ENCODE data around the gene EEF1AKMT1.

Gene EEF1AKMT1

GRCh38 chr13:20772401-20773131, 1.2 kb downstream of the EEF1AKMT1 start:
- TF ChIP-seq TAF1 (IDR thresholded peaks at IDR 0.05; ENCODE audit: borderline replicate concordance, insufficient read depth, low read length) (no peak), POLR2AphosphoS5 (IDR thresholded peaks at IDR 0.05; ENCODE audit: low read depth, low read length) (no peak), SIN3A (IDR thresholded peaks at IDR 0.05; ENCODE audit: borderline replicate concordance, insufficient read depth, low read length) (no peak), FOXP2 (optimal IDR thresholded peaks at IDR 0.05; ENCODE audit: borderline replicate concordance, extremely low read depth, extremely low read length, insufficient read depth) (no peak)
- TF ChIP-seq, protein P1, sequence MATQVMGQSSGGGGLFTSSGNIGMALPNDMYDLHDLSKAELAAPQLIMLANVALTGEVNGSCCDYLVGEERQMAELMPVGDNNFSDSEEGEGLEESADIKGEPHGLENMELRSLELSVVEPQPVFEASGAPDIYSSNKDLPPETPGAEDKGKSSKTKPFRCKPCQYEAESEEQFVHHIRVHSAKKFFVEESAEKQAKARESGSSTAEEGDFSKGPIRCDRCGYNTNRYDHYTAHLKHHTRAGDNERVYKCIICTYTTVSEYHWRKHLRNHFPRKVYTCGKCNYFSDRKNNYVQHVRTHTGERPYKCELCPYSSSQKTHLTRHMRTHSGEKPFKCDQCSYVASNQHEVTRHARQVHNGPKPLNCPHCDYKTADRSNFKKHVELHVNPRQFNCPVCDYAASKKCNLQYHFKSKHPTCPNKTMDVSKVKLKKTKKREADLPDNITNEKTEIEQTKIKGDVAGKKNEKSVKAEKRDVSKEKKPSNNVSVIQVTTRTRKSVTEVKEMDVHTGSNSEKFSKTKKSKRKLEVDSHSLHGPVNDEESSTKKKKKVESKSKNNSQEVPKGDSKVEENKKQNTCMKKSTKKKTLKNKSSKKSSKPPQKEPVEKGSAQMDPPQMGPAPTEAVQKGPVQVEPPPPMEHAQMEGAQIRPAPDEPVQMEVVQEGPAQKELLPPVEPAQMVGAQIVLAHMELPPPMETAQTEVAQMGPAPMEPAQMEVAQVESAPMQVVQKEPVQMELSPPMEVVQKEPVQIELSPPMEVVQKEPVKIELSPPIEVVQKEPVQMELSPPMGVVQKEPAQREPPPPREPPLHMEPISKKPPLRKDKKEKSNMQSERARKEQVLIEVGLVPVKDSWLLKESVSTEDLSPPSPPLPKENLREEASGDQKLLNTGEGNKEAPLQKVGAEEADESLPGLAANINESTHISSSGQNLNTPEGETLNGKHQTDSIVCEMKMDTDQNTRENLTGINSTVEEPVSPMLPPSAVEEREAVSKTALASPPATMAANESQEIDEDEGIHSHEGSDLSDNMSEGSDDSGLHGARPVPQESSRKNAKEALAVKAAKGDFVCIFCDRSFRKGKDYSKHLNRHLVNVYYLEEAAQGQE (IDR thresholded peaks at IDR 0.05; ENCODE audit: insufficient read depth in 1 of 2, low read depth in 2 of 2, low read length in 2 of 2): no peak

DNA sequence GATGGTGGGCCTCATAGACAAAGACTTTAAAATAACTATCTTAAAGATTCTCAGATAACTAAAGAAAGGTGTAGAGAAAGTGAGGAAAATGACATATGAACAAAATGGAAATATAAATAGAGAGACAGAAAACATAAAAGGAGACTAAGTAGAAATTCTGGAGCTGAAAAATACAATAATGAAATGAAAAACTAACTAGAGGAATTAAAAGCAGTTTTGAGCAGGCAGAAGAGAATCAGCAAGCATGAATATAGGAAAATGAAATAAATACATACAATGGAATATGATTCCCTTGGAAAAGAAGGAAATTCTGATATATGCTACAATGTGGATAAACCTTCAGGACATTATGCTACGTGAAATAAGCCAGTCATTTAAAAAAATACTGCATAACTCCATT, 3.9 kb downstream of the EEF1AKMT1 start:
- TF ChIP-seq, protein P1 (IDR thresholded peaks at IDR 0.05; ENCODE audit: insufficient read depth in 1 of 2, low read depth in 2 of 2, low read length in 2 of 2): no peak
- TF ChIP-seq TAF1 (IDR thresholded peaks at IDR 0.05; ENCODE audit: borderline replicate concordance, insufficient read depth, low read length) (no peak), POLR2AphosphoS5 (IDR thresholded peaks at IDR 0.05; ENCODE audit: low read depth, low read length) (no peak), SIN3A (IDR thresholded peaks at IDR 0.05; ENCODE audit: borderline replicate concordance, insufficient read depth, low read length) (no peak), FOXP2 (optimal IDR thresholded peaks at IDR 0.05; ENCODE audit: borderline replicate concordance, extremely low read depth, extremely low read length, insufficient read depth) (no peak)

- TF ChIP-seq POLR2AphosphoS5 (IDR thresholded peaks at IDR 0.05; ENCODE audit: low read depth, low read length): no peak
- TF ChIP-seq, protein P1 (IDR thresholded peaks at IDR 0.05; ENCODE audit: insufficient read depth in 1 of 2, low read depth in 2 of 2, low read length in 2 of 2): no peak
- no peak for TF ChIP-seq FOXP2 (optimal IDR thresholded peaks at IDR 0.05; ENCODE audit: borderline replicate concordance, extremely low read depth, extremely low read length, insufficient read depth)
- no peak for TF ChIP-seq TAF1 (IDR thresholded peaks at IDR 0.05; ENCODE audit: borderline replicate concordance, insufficient read depth, low read length)
- no peak for TF ChIP-seq SIN3A (IDR thresholded peaks at IDR 0.05; ENCODE audit: borderline replicate concordance, insufficient read depth, low read length)
These were observed 4.7 kb downstream of the EEF1AKMT1 start for GRCh38 chr13:20769091-20769490.

DNA sequence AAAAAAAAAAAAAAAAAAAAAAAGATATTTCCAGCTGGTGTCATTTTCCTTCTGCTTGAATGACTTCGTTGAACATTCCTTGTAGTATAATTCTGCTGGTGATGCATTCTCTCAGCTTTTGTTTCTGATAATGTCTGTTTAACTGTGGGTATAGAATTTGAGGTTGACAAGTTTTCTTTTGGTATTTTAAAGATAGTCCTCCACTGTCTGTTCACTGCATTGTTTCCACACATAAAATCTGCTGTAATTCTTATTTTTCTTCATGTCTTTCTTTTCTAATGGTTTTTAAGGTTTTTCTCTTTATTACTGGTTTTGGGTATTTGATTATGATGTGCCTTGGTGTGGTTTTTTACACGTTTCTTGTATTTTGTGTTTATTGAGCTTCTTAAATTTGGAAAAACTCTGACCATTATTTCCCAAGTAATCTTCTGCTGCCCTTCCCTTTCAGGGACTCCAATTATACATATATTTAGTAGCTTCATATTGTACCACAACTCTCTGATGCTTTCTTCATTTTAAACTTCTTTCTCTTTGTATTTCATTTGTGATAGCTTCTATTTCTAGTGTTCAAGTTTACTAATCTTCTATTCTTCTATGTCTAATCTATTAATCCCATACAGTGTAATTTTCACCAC, 6.3 kb downstream of the EEF1AKMT1 start:
- TF ChIP-seq SIN3A (IDR thresholded peaks at IDR 0.05; ENCODE audit: borderline replicate concordance, insufficient read depth, low read length): no peak
- TF ChIP-seq TAF1 (IDR thresholded peaks at IDR 0.05; ENCODE audit: borderline replicate concordance, insufficient read depth, low read length): no peak
- no peak for TF ChIP-seq FOXP2 (optimal IDR thresholded peaks at IDR 0.05; ENCODE audit: borderline replicate concordance, extremely low read depth, extremely low read length, insufficient read depth)
- TF ChIP-seq POLR2AphosphoS5 (IDR thresholded peaks at IDR 0.05; ENCODE audit: low read depth, low read length): no peak

DNA sequence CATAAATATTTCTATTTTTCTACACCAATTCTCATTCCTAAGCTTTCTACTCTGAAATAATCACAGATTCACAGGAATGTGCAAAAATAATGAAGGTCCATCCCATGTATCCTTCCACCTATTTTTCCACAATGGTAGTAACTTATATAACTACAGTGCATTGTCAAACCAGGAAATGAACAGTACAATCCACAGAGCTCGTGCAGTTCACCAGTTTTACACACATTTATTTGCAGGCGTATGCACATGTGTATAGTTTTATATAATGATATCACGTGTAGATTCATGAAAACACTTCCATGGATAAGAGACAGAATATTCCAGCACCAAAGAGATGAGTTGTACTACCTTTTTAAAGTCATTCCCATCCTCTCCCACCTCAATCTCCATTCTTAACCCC, 12.9 kb downstream of the EEF1AKMT1 start:
- TF ChIP-seq SIN3A (IDR thresholded peaks at IDR 0.05; ENCODE audit: borderline replicate concordance, insufficient read depth, low read length) (no peak), TAF1 (IDR thresholded peaks at IDR 0.05; ENCODE audit: borderline replicate concordance, insufficient read depth, low read length) (no peak), POLR2AphosphoS5 (IDR thresholded peaks at IDR 0.05; ENCODE audit: low read depth, low read length) (no peak), FOXP2 (optimal IDR thresholded peaks at IDR 0.05; ENCODE audit: borderline replicate concordance, extremely low read depth, extremely low read length, insufficient read depth) (no peak)
- TF ChIP-seq, protein P1 (IDR thresholded peaks at IDR 0.05; ENCODE audit: insufficient read depth in 1 of 2, low read depth in 2 of 2, low read length in 2 of 2): no peak
